ENCODE data around the gene WBP1L. TPM values are rescaled to one million over a fixed set of nuclear protein-coding genes. Genes with fewer than 3 reads are reported as not detected.
"Not testable (repeated sequence)": the region's sequence is repeated elsewhere in the genome, so short reads cannot be mapped to it uniquely, and the experiment has no call there.

The WBP1L gene
- total RNA-seq = 34.0 TPM

GRCh38 chr10:102743588-102744373, at the start of gene WBP1L:
TSS of gene WBP1L (plus strand) at chr10:102743948. CDS start at chr10:102744054, 106 bp downstream.
- DNase-seq = peak; percentile 100

- DNase-seq = not testable (repeated sequence)
These were observed 48.3 kb upstream of the WBP1L start for GRCh38 chr10:102695401-102695800.

GRCh38 chr10:102696736-102697135, 47.0 kb upstream of the WBP1L start:
- DNase-seq = no peak

GRCh38 chr10:102698894-102699293, 44.9 kb upstream of the WBP1L start:
- DNase-seq = no peak

- no peak for DNase-seq
These were observed 42.5 kb upstream of the WBP1L start for GRCh38 chr10:102701272-102701671.

- no peak for DNase-seq
These were observed 42.0 kb upstream of the WBP1L start for GRCh38 chr10:102701796-102702195.

GRCh38 chr10:102702742-102703141, 41.0 kb upstream of the WBP1L start:
- DNase-seq = no peak

GRCh38 chr10:102704915-102705314, 38.8 kb upstream of the WBP1L start:
- DNase-seq = no peak

- no peak for DNase-seq
These were observed 38.2 kb upstream of the WBP1L start for GRCh38 chr10:102705531-102705930.

GRCh38 chr10:102710609-102711008, 33.1 kb upstream of the WBP1L start:
- no peak for DNase-seq

GRCh38 chr10:102712089-102712488, 31.7 kb upstream of the WBP1L start:
- DNase-seq = no peak

GRCh38 chr10:102712843-102713538, 30.8 kb upstream of the WBP1L start:
- DNase-seq = peak; percentile 48

- no peak for DNase-seq
These were observed 30.3 kb upstream of the WBP1L start for GRCh38 chr10:102713539-102713813.

- DNase-seq = peak; percentile 98
These were observed 29.7 kb upstream of the WBP1L start, which contains the start of gene ARL3 for GRCh38 chr10:102713814-102714620. TSS of gene ARL3 (minus strand) at chr10:102714397. CDS start at chr10:102714275, 122 bp downstream.

- DNase-seq = no peak
These were observed 28.9 kb upstream of the WBP1L start, which contains the start of gene SFXN2 for GRCh38 chr10:102714621-102715455. TSS of gene SFXN2 (plus strand) at chr10:102714636. CDS start at chr10:102726637, 12,001 bp downstream.

- DNase-seq = no peak
These were observed 27.9 kb upstream of the WBP1L start for GRCh38 chr10:102715880-102716279.

GRCh38 chr10:102716900-102717565, 26.7 kb upstream of the WBP1L start:
- not testable (repeated sequence) for DNase-seq

- no peak for DNase-seq
These were observed 25.5 kb upstream of the WBP1L start for GRCh38 chr10:102718220-102718619.

- no peak for DNase-seq
These were observed 23.4 kb upstream of the WBP1L start for GRCh38 chr10:102720337-102720736.

GRCh38 chr10:102720775-102721301, 22.9 kb upstream of the WBP1L start:
- DNase-seq = no peak

- no peak for DNase-seq
These were observed 21.8 kb upstream of the WBP1L start for GRCh38 chr10:102721954-102722353.
